H9 (cell line): ENCODE results near the gene SYT2. TPM values are rescaled to one million over a fixed set of nuclear protein-coding genes. Genes with fewer than 3 reads are reported as not detected.
A peak's percentile ranks its signal among the peaks of the same experiment; 100 is the strongest.

Source experiments
- DNase-seq: peaks from one replicate; pipeline ENCODE4 v3.0.0-alpha.2; 2017
- H2AFZ ChIP-seq: one replicate; pipeline ENCODE4 v1.6.1; 2013; ENCODE audit warnings: mild to moderate bottlenecking, low read length, control low read depth, moderate library complexity
- H2AK5ac ChIP-seq: 2 replicates; pipeline ENCODE4 v1.6.1; 2013; ENCODE audit warnings: low read length, control low read depth, mixed read lengths; ENCODE audit not compliant: insufficient read length
- H2BK120ac ChIP-seq: one replicate; pipeline ENCODE4 v1.6.1; 2013; ENCODE audit warnings: low read depth, mild to moderate bottlenecking, low read length, control low read depth, inconsistent platforms; ENCODE audit not compliant: poor library complexity, severe bottlenecking
- H2BK12ac ChIP-seq: 2 replicates; pipeline ENCODE4 v1.6.1; 2013; ENCODE audit warnings: low read length, control low read depth, mixed read lengths, low read depth; ENCODE audit not compliant: insufficient read length
- H2BK15ac ChIP-seq: 2 replicates; pipeline ENCODE4 v1.6.1; 2013; ENCODE audit warnings: low read depth, low read length, control low read depth
- H2BK20ac ChIP-seq: one replicate; pipeline ENCODE4 v1.6.1; 2013; ENCODE audit warnings: low read depth, mild to moderate bottlenecking, low read length, control low read depth, inconsistent platforms; ENCODE audit not compliant: poor library complexity, severe bottlenecking
- H2BK5ac ChIP-seq: 2 replicates; pipeline ENCODE4 v1.6.1; 2013; ENCODE audit warnings: low read length, control low read depth, mixed read lengths; ENCODE audit not compliant: insufficient read length
- H3K14ac ChIP-seq: 2 replicates; pipeline ENCODE4 v1.6.1; 2013; ENCODE audit warnings: low read length, control low read depth; ENCODE audit not compliant: insufficient read depth
- H3K18ac ChIP-seq: 2 replicates; pipeline ENCODE4 v1.6.1; 2013; ENCODE audit warnings: low read depth, mild to moderate bottlenecking, mixed read lengths, low read length, control low read depth; ENCODE audit not compliant: insufficient read length
- H3K23ac ChIP-seq: 2 replicates; pipeline ENCODE4 v1.6.1; 2013; ENCODE audit warnings: low read length, control low read depth, mixed read lengths, low read depth; ENCODE audit not compliant: insufficient read length
- H3K23me2 ChIP-seq: 2 replicates; pipeline ENCODE4 v1.6.1; 2013; ENCODE audit warnings: low read depth, mild to moderate bottlenecking, mixed read lengths, low read length, control low read depth; ENCODE audit not compliant: insufficient read length, poor library complexity, severe bottlenecking
- H3K27ac ChIP-seq: 2 replicates; pipeline ENCODE4 v1.5.1; 2013; ENCODE audit warnings: low read length, control low read depth, mixed read lengths, low read depth; ENCODE audit not compliant: insufficient read length
- H3K27me3 ChIP-seq: 2 replicates; pipeline ENCODE4 v1.6.1; 2013; ENCODE audit warnings: low read length, control low read depth, inconsistent platforms; ENCODE audit not compliant: insufficient read depth
- H3K4ac ChIP-seq: 2 replicates; pipeline ENCODE4 v1.6.1; 2013; ENCODE audit warnings: low read depth, mild to moderate bottlenecking, control low read depth, inconsistent platforms, low read length, moderate library complexity
- H3K4me1 ChIP-seq: 2 replicates; pipeline ENCODE4 v1.6.1; 2013; ENCODE audit warnings: low read length, control low read depth, inconsistent platforms; ENCODE audit not compliant: insufficient read depth
- H3K4me2 ChIP-seq: 2 replicates; pipeline ENCODE4 v1.6.1; 2013; ENCODE audit warnings: low read length, control low read depth, mixed read lengths; ENCODE audit not compliant: insufficient read length, insufficient read depth
- H3K56ac ChIP-seq: 2 replicates; pipeline ENCODE4 v1.6.1; 2013; ENCODE audit warnings: low read depth, mild to moderate bottlenecking, mixed read lengths, low read length, control low read depth; ENCODE audit not compliant: insufficient read length
- H3K79me1 ChIP-seq: 2 replicates; pipeline ENCODE4 v1.6.1; 2013; ENCODE audit warnings: low read depth, mild to moderate bottlenecking, moderate library complexity, low read length, control low read depth, inconsistent platforms; ENCODE audit not compliant: insufficient read depth, poor library complexity, severe bottlenecking
- H3K79me2 ChIP-seq: 2 replicates; pipeline ENCODE4 v1.6.1; 2013; ENCODE audit warnings: low read length, control low read depth, inconsistent platforms; ENCODE audit not compliant: insufficient read depth
- H3K9ac ChIP-seq: 2 replicates; pipeline ENCODE4 v1.6.1; 2013; ENCODE audit warnings: low read length, control low read depth, mixed read lengths; ENCODE audit not compliant: insufficient read length; ENCODE audit errors: extremely low read depth
- H3K9me3 ChIP-seq: one replicate; pipeline ENCODE4 v1.6.1; 2013; ENCODE audit warnings: low read depth, low read length, inconsistent platforms; ENCODE audit not compliant: control insufficient read depth
- H3T11ph ChIP-seq: one replicate; pipeline ENCODE4 v1.6.1; 2013; ENCODE audit warnings: mild to moderate bottlenecking, low read length, control low read depth, inconsistent platforms
- H4K20me1 ChIP-seq: one replicate; pipeline ENCODE4 v1.6.1; 2013; ENCODE audit not compliant: control insufficient read depth, insufficient read length, insufficient read depth
- H4K5ac ChIP-seq: 2 replicates; pipeline ENCODE4 v1.6.1; 2013; ENCODE audit warnings: low read depth, mild to moderate bottlenecking, mixed read lengths, low read length, control low read depth; ENCODE audit not compliant: insufficient read length
- H4K8ac ChIP-seq: replicated peaks from 2 replicates; pipeline ENCODE4 v1.6.1; 2013; ENCODE audit warnings: low read length, control low read depth, mixed read lengths, low read depth; ENCODE audit not compliant: insufficient read length
- H4K91ac ChIP-seq: 2 replicates; pipeline ENCODE4 v1.6.1; 2013; ENCODE audit warnings: low read depth, mild to moderate bottlenecking, moderate library complexity, mixed read lengths, low read length, control low read depth; ENCODE audit not compliant: insufficient read length
- H3K27ac Mint-ChIP-seq, 3 experiments: 2 replicates in 2 of 3; 3 replicates in 1 of 3; pipeline ENCODE4 v1.8.0; 2020 to 2021; ENCODE audit warnings: mixed read lengths in 3 of 3, mild to moderate bottlenecking in 1 of 3, moderate library complexity in 1 of 3
- H3K27me3 Mint-ChIP-seq: 2 replicates; pipeline ENCODE4 v1.8.0; 2021; ENCODE audit warnings: low read depth, mild to moderate bottlenecking, moderate library complexity, mixed read lengths
- H3K36me3 Mint-ChIP-seq, 3 experiments: 2 replicates in 2 of 3; 3 replicates in 1 of 3; pipeline ENCODE4 v1.8.0; 2020 to 2021; ENCODE audit warnings: low read depth in 3 of 3, mixed read lengths in 3 of 3; ENCODE audit not compliant: insufficient read depth in 1 of 3
- H3K4me1 Mint-ChIP-seq, 2 experiments: 2 replicates each; pipeline ENCODE4 v1.8.0; 2020; ENCODE audit warnings: mixed read lengths in 2 of 2
- H3K4me3 Mint-ChIP-seq, 2 experiments: 2 replicates in 1 of 2; 3 replicates in 1 of 2; pipeline ENCODE4 v1.8.0; 2020 to 2021; ENCODE audit warnings: mild to moderate bottlenecking in 2 of 2, mixed read lengths in 2 of 2, moderate library complexity in 1 of 2
- H3K9me3 Mint-ChIP-seq, 2 experiments: 2 replicates in 1 of 2; 3 replicates in 1 of 2; pipeline ENCODE4 v1.8.0; 2020; ENCODE audit warnings: mild to moderate bottlenecking in 2 of 2, mixed read lengths in 2 of 2, moderate library complexity in 1 of 2
- whole genome bisulfite sequencing: extraction: QIAGEN DNeasy Blood & Tissue Kit; methylation state at CpG from one replicate; pipeline ENCODE4 v1.1.7; 2013; ENCODE audit warnings: missing lambda C conversion rate, low lambda C conversion rate, mixed read lengths; ENCODE audit not compliant: insufficient read length; ENCODE audit errors: extremely low coverage; 5-methylcytosine and 5-hydroxymethylcytosine counted together
- total RNA-seq: library from RNA; stranded (reverse); gene quantifications from 2 replicates; pipeline ENCODE4 v1.2.1, GENCODE V29; 2021
- TF ChIP-seq, protein P1 (sequence below): fragments of 200-600 bp; sonication (generic); conservative IDR thresholded peaks from 3 replicates; pipeline ENCODE4 v1.8.0; 2021; ENCODE audit warnings: antibody characterized with exemption, mild to moderate bottlenecking

Gene SYT2
- total RNA-seq, 1 experiment from 2014 or later, result 3.3 TPM

DNA sequence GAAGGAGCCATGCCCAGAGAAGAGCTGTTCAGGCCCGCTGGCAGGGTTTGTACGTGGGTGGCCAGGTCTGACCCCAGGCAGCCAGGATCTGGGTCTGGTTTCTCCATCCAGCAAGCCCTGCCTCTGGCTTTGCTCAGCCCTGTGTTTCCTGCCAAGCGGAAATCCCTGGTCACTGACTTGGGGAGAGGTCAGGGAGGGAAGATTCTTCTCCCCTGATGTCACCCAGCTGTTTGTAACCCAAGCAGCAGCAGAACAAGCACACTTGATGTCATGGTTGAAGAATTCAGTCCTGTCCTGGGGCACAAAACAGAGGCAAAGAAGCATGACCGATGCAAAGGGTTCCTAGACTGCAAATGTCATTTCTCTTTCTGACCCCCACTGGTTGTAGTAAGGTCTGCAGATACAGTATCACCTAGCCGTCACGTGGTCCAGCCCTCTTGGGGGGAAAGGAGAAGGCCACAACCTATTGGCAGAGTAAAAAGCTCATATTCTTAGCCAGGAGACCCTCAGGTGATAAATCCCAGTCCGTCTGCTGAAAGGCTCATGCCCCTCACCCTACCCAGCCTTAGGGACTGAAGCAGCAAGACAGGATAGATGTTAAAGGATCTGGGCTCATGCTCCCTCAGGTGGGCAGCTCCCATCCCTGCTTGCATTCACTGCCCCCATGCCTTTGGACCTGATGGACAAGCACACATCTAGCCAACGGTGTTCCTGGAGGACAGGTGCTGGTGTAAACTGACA is 120.9 kb downstream of the SYT2 start:
- H4K91ac ChIP-seq, result no peak overlapping the region
- H3K23me2 ChIP-seq, result no peaks in the 10 kb centered on the region
- WGBS, result no CpG with 5 or more reads among the region's 8 CpGs
- H3K9me3 ChIP-seq, result no peaks in the 10 kb centered on the region
- H2BK15ac ChIP-seq, result no peak overlapping the region
- H3K27ac Mint-ChIP-seq, result no peak overlapping the region
- H3K56ac ChIP-seq, result no peak overlapping the region
- no peak overlapping the region for H3K27ac ChIP-seq
- no peak overlapping the region for H2BK120ac ChIP-seq
- no peak overlapping the region for H2AFZ ChIP-seq
- no peak overlapping the region for H2BK12ac ChIP-seq
- DNase-seq, result peak; percentile 59
- H3K4ac ChIP-seq, result no peak overlapping the region
- no peaks in the 10 kb centered on the region for H3K79me2 ChIP-seq
- H2BK5ac ChIP-seq, result no peak overlapping the region
- H4K8ac ChIP-seq, result no peak overlapping the region
- peak overlapping the region; percentile 13 for H3K18ac ChIP-seq
- H3K27me3 ChIP-seq, result no peaks in the 10 kb centered on the region
- H2AK5ac ChIP-seq, result no peak overlapping the region
- TF ChIP-seq, protein P1, sequence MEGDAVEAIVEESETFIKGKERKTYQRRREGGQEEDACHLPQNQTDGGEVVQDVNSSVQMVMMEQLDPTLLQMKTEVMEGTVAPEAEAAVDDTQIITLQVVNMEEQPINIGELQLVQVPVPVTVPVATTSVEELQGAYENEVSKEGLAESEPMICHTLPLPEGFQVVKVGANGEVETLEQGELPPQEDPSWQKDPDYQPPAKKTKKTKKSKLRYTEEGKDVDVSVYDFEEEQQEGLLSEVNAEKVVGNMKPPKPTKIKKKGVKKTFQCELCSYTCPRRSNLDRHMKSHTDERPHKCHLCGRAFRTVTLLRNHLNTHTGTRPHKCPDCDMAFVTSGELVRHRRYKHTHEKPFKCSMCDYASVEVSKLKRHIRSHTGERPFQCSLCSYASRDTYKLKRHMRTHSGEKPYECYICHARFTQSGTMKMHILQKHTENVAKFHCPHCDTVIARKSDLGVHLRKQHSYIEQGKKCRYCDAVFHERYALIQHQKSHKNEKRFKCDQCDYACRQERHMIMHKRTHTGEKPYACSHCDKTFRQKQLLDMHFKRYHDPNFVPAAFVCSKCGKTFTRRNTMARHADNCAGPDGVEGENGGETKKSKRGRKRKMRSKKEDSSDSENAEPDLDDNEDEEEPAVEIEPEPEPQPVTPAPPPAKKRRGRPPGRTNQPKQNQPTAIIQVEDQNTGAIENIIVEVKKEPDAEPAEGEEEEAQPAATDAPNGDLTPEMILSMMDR, result no peak
- H3K14ac ChIP-seq, result no peak overlapping the region
- H3K23ac ChIP-seq, result no peak overlapping the region
- H3K36me3 Mint-ChIP-seq, result no peaks in the 10 kb centered on the region
- no peaks in the 10 kb centered on the region; the same call in 1 of the 2 replicates for H3K27me3 Mint-ChIP-seq
- no peaks in the 10 kb centered on the region for H4K20me1 ChIP-seq
- H3K79me1 ChIP-seq, result no peaks in the 10 kb centered on the region
- no peak overlapping the region for H2BK20ac ChIP-seq
- H3K9me3 Mint-ChIP-seq, result no peaks in the 10 kb centered on the region
- H3K4me3 Mint-ChIP-seq, result no peak overlapping the region
- H3K9ac ChIP-seq, result no peak overlapping the region
- H4K5ac ChIP-seq, result no peak overlapping the region
- H3K4me1 ChIP-seq, result no peaks in the 10 kb centered on the region
- no peak overlapping the region for H3T11ph ChIP-seq
- H3K4me2 ChIP-seq, result no peak overlapping the region
- peaks cover 2 to 15% of the 10 kb centered on the region in 2 experiments; a peak in 3 of 4 replicates for H3K4me1 Mint-ChIP-seq
